ENCODE results near the gene COL8A2.

COL8A2 gene

GRCh38 chr1:36109041-36109679 lies 15.9 kb downstream of the COL8A2 start:
- DNase-seq, result peak; percentile 49 to 60

GRCh38 chr1:36108314-36108713 lies 16.7 kb downstream of the COL8A2 start:
- DNase-seq, result no peak

GRCh38 chr1:36107394-36107793 lies 17.6 kb downstream of the COL8A2 start:
- no peak for DNase-seq

GRCh38 chr1:36106269-36106668 lies 18.8 kb downstream of the COL8A2 start:
- DNase-seq, result no peak

GRCh38 chr1:36101546-36101945 lies 23.5 kb downstream of the COL8A2 start:
- no peak for DNase-seq

- no peak for DNase-seq
Observed at GRCh38 chr1:36100376-36100775, 24.6 kb downstream of the COL8A2 start.

- DNase-seq, result peak; percentile 87
Observed at GRCh38 chr1:36099681-36100341, 25.2 kb downstream of the COL8A2 start.

- DNase-seq, result no peak
Observed at GRCh38 chr1:36098650-36099365, 26.2 kb downstream of the COL8A2 start.

- DNase-seq, result no peak
Observed at GRCh38 chr1:36097693-36098585, 27.1 kb downstream of the COL8A2 start.

GRCh38 chr1:36096500-36097432 lies 28.3 kb downstream of the COL8A2 start:
- peak in 1 of 2 experiments; percentile 37 for DNase-seq

- no peak for DNase-seq
Observed at GRCh38 chr1:36095760-36096405, 29.1 kb downstream of the COL8A2 start.

- no peak for DNase-seq
Observed at GRCh38 chr1:36094621-36095061, 30.4 kb downstream of the COL8A2 start.

- DNase-seq, result no peak
Observed at GRCh38 chr1:36093929-36094328, 31.1 kb downstream of the COL8A2 start.

GRCh38 chr1:36093226-36093625 lies 31.8 kb downstream of the COL8A2 start:
- no peak for DNase-seq

GRCh38 chr1:36092798-36093185 lies 32.2 kb downstream of the COL8A2 start:
- no peak for DNase-seq

GRCh38 chr1:36092166-36092797 lies 32.7 kb downstream of the COL8A2 start:
- DNase-seq, result no peak

GRCh38 chr1:36091698-36092097 lies 33.3 kb downstream of the COL8A2 start:
- no peak for DNase-seq

- DNase-seq, result no peak
Observed at GRCh38 chr1:36091141-36091540, 33.9 kb downstream of the COL8A2 start.

GRCh38 chr1:36089393-36090121 lies 35.5 kb downstream of the COL8A2 start:
- peak in 1 of 2 experiments; percentile 37 for DNase-seq

Measured in activated T-cell treated with anti-CD3 and anti-CD28 coated beads, Interleukin-2, amount 50 U/mL, for 48 hours (primary cell).